HG02943 (cell line): ENCODE results near the gene ERGIC3.
"Not testable (repeated sequence)": the region's sequence is repeated elsewhere in the genome, so short reads cannot be mapped to it uniquely, and the experiment has no call there.

Experiments used
- ATAC-seq: cut with Tn5 transposase; IDR thresholded peaks from one replicate; pipeline ENCODE4 v1.9.1; 2021; ENCODE audit warnings: mild to moderate bottlenecking, low read depth, moderate library complexity; ENCODE audit not compliant: unreplicated experiment

ERGIC3 gene

GRCh38 chr20:35517125-35517524 lies 24.8 kb upstream of the ERGIC3 start:
- ATAC-seq, result no peak

DNA sequence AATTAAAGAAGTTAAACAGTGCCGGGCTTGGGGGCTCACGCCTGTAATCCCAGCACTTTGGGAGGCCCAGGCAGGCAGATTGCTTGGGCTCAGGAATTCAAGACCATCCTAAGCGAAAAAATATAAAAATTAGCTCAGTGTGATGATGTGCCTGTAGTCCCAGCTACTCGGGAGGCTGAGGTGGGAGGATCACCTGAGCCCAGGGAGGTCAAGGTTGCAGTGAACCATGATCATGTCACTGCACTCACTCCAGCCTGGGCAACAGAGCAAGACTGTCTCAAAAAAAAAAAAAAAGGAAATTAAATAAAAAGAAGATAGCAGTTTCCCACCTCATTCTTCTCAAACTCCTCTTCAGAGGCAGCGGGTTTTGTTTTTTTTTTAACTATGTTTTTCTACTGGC lies 24.1 kb upstream of the ERGIC3 start:
- not testable (repeated sequence) for ATAC-seq

DNA sequence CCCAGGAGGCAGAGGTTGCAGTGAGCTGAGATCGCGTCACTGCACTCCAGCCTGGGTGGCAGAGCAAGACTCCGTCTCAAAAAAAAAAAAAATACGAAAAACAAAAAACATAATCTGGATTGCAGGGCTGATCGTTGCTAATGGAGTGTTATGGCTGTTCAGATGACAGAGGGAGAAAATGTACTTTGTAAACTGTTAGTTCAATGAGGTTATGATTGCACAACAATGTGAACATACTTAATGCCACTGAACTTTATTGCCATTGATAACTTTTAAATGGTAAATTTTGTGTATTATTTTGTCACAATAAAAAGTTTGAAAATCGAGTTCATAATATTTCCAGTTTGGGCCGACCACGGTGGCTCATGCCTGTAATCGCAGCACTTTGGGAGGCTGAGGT lies 22.9 kb upstream of the ERGIC3 start:
- no peak for ATAC-seq

- ATAC-seq, result no peak
These were observed 18.5 kb upstream of the ERGIC3 start for GRCh38 chr20:35523298-35523888.

- ATAC-seq, result no peak
These were observed 16.2 kb upstream of the ERGIC3 start for GRCh38 chr20:35525639-35526038.

GRCh38 chr20:35527122-35527769 lies 14.6 kb upstream of the ERGIC3 start:
- ATAC-seq, result no peak

- ATAC-seq, result no peak
These were observed 12.3 kb upstream of the ERGIC3 start, which contains the start of gene C20orf173 for GRCh38 chr20:35529552-35529951. Gene C20orf173, minus strand, starts transcription at chr20:35529652. Its CDS starts 279 bp downstream, at chr20:35529373.

DNA sequence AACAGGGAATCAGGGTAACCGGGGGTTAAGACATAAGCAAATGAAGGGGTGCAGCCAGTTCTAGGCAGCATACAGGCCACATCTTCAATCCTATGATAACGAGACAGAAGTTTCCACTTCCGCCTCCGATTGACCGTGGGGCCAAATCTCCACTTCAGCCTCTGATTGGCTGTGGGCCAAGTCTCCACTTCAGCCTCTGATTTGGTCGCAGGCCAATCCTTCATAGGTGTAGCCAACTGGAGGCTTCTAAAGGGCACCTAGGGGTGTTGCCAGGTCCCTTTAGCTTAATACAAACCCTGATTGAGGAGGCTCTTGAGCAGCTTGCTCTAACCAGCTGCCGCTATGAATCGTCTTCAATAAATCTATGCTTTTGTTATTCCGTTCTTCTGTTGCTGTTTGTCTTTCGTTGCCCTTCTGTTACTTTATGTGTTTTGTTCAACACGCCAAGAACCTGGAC lies 2.1 kb upstream of the ERGIC3 start:
- ATAC-seq, result no peak

- ATAC-seq, result no peak
These were observed 628 bp upstream of the ERGIC3 start for GRCh38 chr20:35541118-35541782.

- ATAC-seq, result no peak
These were observed 1.1 kb downstream of the ERGIC3 start for GRCh38 chr20:35542990-35543389.

- no peak for ATAC-seq
These were observed 2.6 kb downstream of the ERGIC3 start for GRCh38 chr20:35544436-35544835.

DNA sequence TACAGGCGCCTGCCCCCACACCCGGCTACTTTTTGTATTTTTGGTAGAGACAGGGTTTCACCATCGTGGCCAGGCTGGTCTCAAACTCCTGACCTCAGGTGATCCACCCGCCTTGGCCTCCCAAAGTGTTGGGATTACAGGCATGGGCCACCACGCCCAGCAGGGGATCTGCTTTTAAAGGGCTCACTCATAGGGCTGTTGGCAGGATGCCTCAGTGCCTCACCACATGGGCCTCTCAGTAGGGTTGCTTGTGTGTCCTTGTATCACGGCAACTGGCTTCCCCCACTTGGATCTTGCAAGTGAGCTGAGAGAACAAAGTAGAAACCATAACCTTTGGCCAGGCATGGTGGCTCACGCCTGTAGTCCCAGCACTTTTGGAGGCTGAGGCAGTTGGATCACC lies 3.1 kb downstream of the ERGIC3 start:
- not testable (repeated sequence) for ATAC-seq

DNA sequence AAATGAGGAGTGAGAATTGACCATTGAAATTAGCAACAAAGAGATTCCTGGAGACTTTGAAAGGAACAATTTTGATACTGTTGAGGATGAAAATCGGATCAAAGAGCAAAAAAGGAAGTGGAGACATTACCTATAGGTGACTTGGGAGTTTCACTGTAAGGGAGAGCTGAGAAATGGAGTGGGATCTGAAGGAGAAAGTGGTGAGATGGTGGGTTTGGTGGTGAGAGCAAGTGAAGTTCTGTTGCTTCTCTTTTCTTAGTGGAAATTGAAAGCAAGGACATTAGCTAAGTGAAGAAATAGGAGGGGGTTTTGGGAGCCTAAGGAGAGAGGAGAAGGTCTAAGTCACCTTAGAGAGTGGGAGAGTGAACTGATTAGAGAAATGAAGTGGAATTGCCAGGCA lies 4.2 kb downstream of the ERGIC3 start:
- ATAC-seq, result no peak

- ATAC-seq, result no peak
These were observed 5.5 kb downstream of the ERGIC3 start for GRCh38 chr20:35547329-35547728.

DNA sequence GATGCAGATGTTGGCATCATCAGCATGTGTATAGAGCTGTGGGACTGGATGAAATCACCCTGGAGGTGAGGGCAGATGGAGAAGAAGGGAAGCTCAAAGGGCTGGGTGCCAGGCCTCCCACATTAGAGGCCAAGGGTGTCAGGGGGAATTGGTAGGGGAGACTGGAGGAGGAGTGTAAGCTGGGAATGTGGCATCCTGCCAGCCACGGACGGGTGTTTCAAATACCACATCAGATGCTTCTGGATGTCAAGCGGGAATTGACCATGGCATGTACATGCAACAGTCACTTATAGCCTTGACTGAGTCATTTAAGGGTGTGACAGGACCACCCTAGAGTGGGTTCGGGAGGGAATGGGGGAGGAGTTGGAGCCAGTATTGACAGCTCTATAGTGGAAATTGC lies 9.6 kb downstream of the ERGIC3 start:
- no peak for ATAC-seq

DNA sequence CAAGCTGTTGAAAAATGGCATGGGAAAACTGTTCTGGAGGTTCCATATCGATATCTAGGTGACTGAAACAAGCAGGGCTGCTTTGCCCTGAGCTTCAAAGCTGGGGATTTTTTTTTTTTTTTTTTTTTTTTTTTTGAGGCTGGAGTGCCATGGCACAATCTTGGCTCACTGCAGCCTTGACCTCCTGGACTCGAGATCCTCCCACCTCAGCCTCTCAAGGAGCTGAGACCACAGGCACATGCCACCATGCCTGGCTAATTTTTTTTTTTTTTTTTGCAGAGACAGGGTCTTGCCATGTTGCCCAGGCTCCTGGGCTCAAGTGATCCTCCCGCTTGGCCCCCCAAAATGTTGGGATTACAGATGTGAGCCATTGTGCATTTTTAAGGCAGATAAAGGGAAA lies 11.0 kb downstream of the ERGIC3 start:
- ATAC-seq, result no peak

- not testable (repeated sequence) for ATAC-seq
These were observed 13.6 kb downstream of the ERGIC3 start for GRCh38 chr20:35555461-35555860.

- ATAC-seq, result no peak
These were observed 14.2 kb downstream of the ERGIC3 start for GRCh38 chr20:35555951-35556645.

- no peak for ATAC-seq
These were observed 15.0 kb downstream of the ERGIC3 start for GRCh38 chr20:35556871-35557270.

- ATAC-seq, result no peak
These were observed 16.6 kb downstream of the ERGIC3 start for GRCh38 chr20:35558451-35558850.

GRCh38 chr20:35559042-35559693 lies 17.3 kb downstream of the ERGIC3 start:
- no peak for ATAC-seq
